ENCODE results near the gene YY1. TPM values are rescaled to one million over a fixed set of nuclear protein-coding genes. Genes with fewer than 3 reads are reported as not detected.
A peak's percentile ranks its signal among the peaks of the same experiment; 100 is the strongest.
"Not testable (repeated sequence)": the region's sequence is repeated elsewhere in the genome, so short reads cannot be mapped to it uniquely, and the experiment has no call there.

Gene YY1
- total RNA-seq, 1 donor from 2014 or later = 70.0 TPM

DNA sequence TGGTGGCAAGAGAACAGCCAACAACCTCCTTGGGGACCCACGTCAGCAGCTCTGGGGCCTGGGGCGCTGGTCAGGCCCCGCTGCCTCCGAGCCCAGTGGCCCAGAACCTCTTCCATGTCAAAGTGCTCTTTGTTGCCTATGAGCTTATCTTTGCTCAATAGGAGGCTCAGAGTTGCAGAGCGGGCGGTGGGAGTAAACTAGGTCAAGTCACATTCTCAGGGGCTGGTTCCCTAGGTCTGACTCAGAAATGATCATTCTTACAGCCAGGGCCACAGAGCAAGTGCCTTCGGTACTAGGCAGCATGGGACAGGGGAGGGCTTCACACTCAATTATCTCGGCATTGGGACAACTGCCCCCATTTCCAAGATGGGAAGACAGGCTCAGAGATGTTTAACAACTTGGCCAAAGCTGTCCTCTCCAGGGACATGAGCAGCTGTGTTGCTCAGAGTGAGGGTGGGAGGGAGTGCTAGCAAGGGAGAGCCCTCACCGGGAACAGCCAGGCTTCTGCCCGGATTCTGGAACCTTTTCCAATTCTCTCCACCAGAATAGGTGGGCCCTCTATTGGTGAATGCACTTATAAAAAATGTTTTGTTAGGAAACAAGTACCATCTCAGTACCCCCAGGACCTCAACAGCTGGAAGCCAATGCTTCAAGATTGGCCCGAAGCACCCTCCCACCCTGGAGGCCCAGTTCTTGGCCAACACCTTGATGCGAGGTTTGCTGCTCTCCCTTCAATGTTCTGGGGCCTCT lies 55.4 kb downstream of the YY1 start:
- Mint-ChIP-seq H3K4me3 (ENCODE audit: unreplicated experiment) (no peak overlapping the region), H3K9me3 (ENCODE audit: low read depth) (no peaks in the 10 kb centered on the region), H3K36me3 (ENCODE audit: low read depth) (peaks cover 3% of the 10 kb centered on the region), H3K4me1 (ENCODE audit: low read depth) (peaks cover 14% of the 10 kb centered on the region), H3K27me3 (ENCODE audit: low read depth) (no peaks in the 10 kb centered on the region), H3K27ac (ENCODE audit: unreplicated experiment) (no peak overlapping the region)
- TF ChIP-seq, protein P1, sequence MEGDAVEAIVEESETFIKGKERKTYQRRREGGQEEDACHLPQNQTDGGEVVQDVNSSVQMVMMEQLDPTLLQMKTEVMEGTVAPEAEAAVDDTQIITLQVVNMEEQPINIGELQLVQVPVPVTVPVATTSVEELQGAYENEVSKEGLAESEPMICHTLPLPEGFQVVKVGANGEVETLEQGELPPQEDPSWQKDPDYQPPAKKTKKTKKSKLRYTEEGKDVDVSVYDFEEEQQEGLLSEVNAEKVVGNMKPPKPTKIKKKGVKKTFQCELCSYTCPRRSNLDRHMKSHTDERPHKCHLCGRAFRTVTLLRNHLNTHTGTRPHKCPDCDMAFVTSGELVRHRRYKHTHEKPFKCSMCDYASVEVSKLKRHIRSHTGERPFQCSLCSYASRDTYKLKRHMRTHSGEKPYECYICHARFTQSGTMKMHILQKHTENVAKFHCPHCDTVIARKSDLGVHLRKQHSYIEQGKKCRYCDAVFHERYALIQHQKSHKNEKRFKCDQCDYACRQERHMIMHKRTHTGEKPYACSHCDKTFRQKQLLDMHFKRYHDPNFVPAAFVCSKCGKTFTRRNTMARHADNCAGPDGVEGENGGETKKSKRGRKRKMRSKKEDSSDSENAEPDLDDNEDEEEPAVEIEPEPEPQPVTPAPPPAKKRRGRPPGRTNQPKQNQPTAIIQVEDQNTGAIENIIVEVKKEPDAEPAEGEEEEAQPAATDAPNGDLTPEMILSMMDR (IDR thresholded peaks at IDR 0.05) = no peak
- DNase-seq (ENCODE audit: low spot score) = peak; percentile 59

DNA sequence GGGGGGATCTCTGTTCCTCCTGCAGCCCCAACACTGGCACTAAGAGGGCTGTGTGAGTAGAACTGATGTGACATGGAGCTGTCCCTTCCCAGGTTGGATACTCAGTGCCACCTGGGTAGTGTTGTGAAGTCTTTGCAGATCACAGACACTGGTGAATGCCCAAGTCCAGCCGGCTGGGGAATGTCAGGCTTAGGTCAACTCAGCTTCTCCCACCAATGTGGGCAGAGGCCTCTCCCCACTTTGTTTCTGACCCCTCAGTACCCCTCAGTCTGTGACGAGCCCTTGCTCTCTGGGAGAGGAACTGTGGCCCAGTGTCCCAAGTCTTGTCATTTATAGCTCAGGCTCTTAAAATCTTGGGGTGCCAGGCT lies 56.0 kb downstream of the YY1 start:
- Mint-ChIP-seq H3K9me3 (ENCODE audit: low read depth) (no peaks in the 10 kb centered on the region), H3K27me3 (ENCODE audit: low read depth) (no peaks in the 10 kb centered on the region), H3K27ac (ENCODE audit: unreplicated experiment) (no peak overlapping the region), H3K4me3 (ENCODE audit: unreplicated experiment) (no peak overlapping the region), H3K4me1 (ENCODE audit: low read depth) (peaks cover 14% of the 10 kb centered on the region), H3K36me3 (ENCODE audit: low read depth) (peaks cover 3% of the 10 kb centered on the region)
- TF ChIP-seq, protein P1 (IDR thresholded peaks at IDR 0.05) = no peak
- DNase-seq (ENCODE audit: low spot score) = no peak

DNA sequence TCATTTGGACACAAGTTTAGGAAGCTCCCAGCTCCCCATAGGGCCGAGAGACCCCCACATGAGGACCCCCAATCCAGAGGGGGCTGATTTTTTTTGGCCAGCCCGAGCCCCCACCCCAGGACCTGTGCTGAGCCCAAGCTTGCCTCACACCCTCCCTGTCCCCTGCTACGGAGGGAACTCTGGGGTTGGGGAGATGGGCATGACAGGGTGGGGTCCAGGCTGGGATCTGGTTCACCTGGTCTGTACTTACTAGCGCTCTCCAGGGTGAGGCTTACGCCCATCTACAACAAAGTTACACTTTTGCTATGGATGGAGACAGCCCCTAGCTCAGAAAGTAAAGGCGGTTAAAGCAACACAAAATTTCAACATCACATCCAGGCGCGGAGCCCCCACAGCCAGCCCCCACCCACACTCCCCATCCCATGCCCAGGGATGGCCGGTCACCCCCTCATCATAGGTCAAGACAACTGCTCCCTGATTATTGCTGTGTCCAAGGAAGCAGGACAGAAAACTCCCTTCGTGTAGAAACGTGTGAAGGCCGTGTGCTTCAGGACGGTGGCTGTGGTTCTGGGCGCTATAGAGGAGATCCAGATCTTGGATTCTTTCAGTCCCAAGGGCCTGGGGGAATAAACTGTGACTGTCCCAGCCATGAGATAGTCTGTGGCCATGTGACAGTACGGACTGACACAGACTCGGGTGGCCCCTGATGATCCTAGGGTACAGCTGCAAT lies 56.6 kb downstream of the YY1 start:
- Mint-ChIP-seq H3K36me3 (ENCODE audit: low read depth) (peaks cover 3% of the 10 kb centered on the region), H3K27me3 (ENCODE audit: low read depth) (no peaks in the 10 kb centered on the region), H3K4me1 (ENCODE audit: low read depth) (peaks cover 14% of the 10 kb centered on the region)

DNA sequence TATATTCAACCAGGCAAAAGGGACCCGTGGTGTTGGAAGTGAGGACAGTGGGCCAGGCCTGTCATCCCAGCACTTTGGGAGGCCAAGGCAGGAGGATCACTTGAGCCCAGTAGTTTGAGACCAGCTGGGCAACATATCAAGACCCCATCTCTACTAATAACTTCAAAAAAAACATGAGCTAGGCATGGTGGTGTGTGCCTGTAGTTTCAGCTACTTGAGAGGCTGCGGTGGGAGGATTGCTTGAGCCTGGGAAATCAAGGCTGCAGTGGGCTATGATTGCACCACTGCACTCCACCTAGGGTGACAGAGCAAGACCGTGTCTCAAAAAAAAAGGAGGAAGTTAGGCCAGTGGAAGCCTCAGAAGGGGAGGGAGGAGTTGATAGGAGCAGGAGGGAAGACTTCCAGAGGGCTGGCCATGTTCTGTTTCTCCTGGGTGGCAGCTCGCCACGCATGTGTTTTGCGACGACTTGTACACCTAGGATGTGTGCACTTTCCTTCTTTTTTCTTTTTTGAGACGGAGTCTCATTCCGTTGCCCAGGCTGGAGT lies 57.2 kb downstream of the YY1 start:
- Mint-ChIP-seq H3K4me3 (ENCODE audit: unreplicated experiment) (no peak overlapping the region), H3K36me3 (ENCODE audit: low read depth) (peaks cover 3% of the 10 kb centered on the region), H3K27me3 (ENCODE audit: low read depth) (no peaks in the 10 kb centered on the region), H3K27ac (ENCODE audit: unreplicated experiment) (no peak overlapping the region), H3K9me3 (ENCODE audit: low read depth) (no peaks in the 10 kb centered on the region), H3K4me1 (ENCODE audit: low read depth) (peaks cover 10% of the 10 kb centered on the region)
- no peak for DNase-seq (ENCODE audit: low spot score)
- TF ChIP-seq, protein P1 (IDR thresholded peaks at IDR 0.05) = no peak

More for the DNA sequence above, 56.6 kb downstream of the YY1 start:
- Mint-ChIP-seq H3K9me3 (ENCODE audit: low read depth) (no peaks in the 10 kb centered on the region), H3K27ac (ENCODE audit: unreplicated experiment) (no peak overlapping the region), H3K4me3 (ENCODE audit: unreplicated experiment) (no peak overlapping the region)
- DNase-seq (ENCODE audit: low spot score) = no peak
- TF ChIP-seq, protein P1 (IDR thresholded peaks at IDR 0.05) = no peak

DNA sequence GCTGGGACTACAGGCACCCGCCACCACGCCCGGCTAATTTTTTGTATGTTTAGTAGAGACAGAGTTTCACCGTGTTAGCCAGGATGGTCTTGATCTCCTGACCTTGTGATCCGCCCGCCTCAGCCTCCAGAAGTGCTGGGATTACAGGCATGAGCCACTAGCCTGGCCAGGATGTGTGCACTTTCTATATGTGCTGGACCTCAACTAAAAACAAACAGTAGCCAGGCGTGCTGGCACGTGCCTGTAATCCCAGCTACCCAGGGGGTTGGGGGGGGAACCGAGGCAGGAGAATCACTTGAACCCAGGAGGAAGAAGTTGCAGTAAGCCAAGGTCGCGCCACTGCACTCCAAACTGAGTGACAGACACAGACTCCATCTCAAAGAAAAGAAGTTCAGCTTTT lies 57.8 kb downstream of the YY1 start:
- not testable (repeated sequence) for H3K4me3 Mint-ChIP-seq (ENCODE audit: unreplicated experiment); H3K36me3 Mint-ChIP-seq (ENCODE audit: low read depth); H3K9me3 Mint-ChIP-seq (ENCODE audit: low read depth); H3K27me3 Mint-ChIP-seq (ENCODE audit: low read depth)
- peak; percentile 34 for DNase-seq (ENCODE audit: low spot score)
- peak overlapping the region; percentile 78 for H3K27ac Mint-ChIP-seq (ENCODE audit: unreplicated experiment)
- H3K4me1 Mint-ChIP-seq (ENCODE audit: low read depth) = peaks cover 10% of the 10 kb centered on the region

Data from chondrocyte (in vitro differentiated cells).